Osteocyte (in vitro differentiated cells): ENCODE measurements around the gene CLEC2L. TPM values are rescaled to one million over a fixed set of nuclear protein-coding genes. Genes with fewer than 3 reads are reported as not detected.

Experiments used
- DNase-seq: peaks from one replicate; pipeline ENCODE4 v3.0.0; 2021; ENCODE audit warnings: mixed read lengths; ENCODE audit not compliant: unreplicated experiment; ENCODE audit errors: extremely low spot score
- H3K27ac Mint-ChIP-seq: one replicate; pipeline ENCODE4 v1.8.0; 2021; ENCODE audit warnings: mild to moderate bottlenecking, mixed read lengths; ENCODE audit not compliant: unreplicated experiment
- H3K27me3 Mint-ChIP-seq: one replicate; pipeline ENCODE4 v1.8.0; 2021; ENCODE audit warnings: mixed read lengths; ENCODE audit not compliant: unreplicated experiment
- H3K36me3 Mint-ChIP-seq: one replicate; pipeline ENCODE4 v1.8.0; 2021; ENCODE audit warnings: mixed read lengths; ENCODE audit not compliant: unreplicated experiment
- H3K4me1 Mint-ChIP-seq: one replicate; pipeline ENCODE4 v1.8.0; 2021; ENCODE audit warnings: mixed read lengths; ENCODE audit not compliant: unreplicated experiment
- H3K4me3 Mint-ChIP-seq: one replicate; pipeline ENCODE4 v1.8.0; 2021; ENCODE audit warnings: mild to moderate bottlenecking, moderate library complexity, mixed read lengths; ENCODE audit not compliant: unreplicated experiment
- H3K9me3 Mint-ChIP-seq: one replicate; pipeline ENCODE4 v1.8.0; 2021; ENCODE audit warnings: mixed read lengths; ENCODE audit not compliant: unreplicated experiment
- total RNA-seq: library from RNA; stranded (reverse); gene quantifications from 2 replicates; pipeline ENCODE4 v1.2.1, GENCODE V29; 2021
- TF ChIP-seq, protein P1 (sequence below): fragments of 200-600 bp; sonication (generic); IDR thresholded peaks from 2 replicates; pipeline ENCODE4 v1.5.0; 2021; ENCODE audit warnings: antibody characterized with exemption, mild to moderate bottlenecking, moderate library complexity

CLEC2L gene
- total RNA-seq, 1 donor from 2014 or later = not detected

DNA sequence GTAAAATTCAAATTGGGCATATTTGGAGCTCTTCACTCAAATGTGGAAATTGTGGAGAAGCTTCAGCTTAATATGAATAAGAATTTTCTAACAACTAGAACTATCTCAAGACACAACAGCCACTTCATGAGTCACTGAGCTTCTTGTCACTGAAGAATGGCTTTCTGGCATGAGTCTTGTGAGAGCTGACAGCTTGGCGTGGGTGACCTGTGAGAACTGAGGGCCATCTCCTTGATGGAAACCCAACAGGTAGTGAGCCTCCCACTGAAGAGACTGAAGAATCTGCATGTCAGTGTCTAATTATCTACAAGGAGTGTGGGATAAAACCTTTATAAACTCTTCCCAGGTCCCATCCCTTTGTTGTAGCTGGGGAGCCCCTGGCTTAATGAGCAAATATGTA, 66.0 kb downstream of the CLEC2L start:
- H3K4me1 Mint-ChIP-seq = no peaks in the 10 kb centered on the region
- no peak overlapping the region for H3K4me3 Mint-ChIP-seq
- peak; percentile 30 for DNase-seq
- TF ChIP-seq, protein P1, sequence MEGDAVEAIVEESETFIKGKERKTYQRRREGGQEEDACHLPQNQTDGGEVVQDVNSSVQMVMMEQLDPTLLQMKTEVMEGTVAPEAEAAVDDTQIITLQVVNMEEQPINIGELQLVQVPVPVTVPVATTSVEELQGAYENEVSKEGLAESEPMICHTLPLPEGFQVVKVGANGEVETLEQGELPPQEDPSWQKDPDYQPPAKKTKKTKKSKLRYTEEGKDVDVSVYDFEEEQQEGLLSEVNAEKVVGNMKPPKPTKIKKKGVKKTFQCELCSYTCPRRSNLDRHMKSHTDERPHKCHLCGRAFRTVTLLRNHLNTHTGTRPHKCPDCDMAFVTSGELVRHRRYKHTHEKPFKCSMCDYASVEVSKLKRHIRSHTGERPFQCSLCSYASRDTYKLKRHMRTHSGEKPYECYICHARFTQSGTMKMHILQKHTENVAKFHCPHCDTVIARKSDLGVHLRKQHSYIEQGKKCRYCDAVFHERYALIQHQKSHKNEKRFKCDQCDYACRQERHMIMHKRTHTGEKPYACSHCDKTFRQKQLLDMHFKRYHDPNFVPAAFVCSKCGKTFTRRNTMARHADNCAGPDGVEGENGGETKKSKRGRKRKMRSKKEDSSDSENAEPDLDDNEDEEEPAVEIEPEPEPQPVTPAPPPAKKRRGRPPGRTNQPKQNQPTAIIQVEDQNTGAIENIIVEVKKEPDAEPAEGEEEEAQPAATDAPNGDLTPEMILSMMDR = no peak
- peaks cover 44% of the 10 kb centered on the region for H3K36me3 Mint-ChIP-seq
- no peak overlapping the region for H3K27ac Mint-ChIP-seq
- no peaks in the 10 kb centered on the region for H3K27me3 Mint-ChIP-seq
- H3K9me3 Mint-ChIP-seq = no peaks in the 10 kb centered on the region

DNA sequence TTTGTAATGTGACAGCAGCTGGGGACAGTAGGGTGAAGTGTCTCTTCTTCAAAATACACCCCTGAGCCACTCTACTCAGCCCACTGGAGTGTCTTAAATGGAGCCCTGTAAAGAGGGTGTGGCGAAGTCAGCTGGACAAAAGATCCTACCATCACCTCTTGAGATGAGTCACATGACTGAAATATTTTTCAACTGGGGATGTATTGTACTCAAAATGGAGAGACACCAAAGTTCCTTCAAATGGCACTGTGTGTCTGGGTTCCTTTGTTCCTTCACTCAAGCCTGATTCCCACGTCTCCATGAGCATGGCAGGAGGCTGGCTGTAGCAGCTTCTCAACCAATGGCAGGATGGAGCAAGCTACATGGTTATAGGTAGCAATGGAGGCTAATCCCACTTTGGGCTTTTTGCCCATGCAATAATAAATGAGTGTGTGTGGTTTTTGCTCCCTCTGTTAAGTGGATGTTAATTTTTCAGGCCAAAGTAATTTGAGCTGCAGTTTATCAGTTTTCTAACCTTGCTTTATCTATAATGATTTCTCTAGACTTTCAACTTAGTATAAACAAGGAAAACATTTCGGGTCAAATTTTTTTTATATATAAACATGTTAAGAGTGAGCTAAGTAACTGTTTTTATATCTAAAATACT, 68.2 kb downstream of the CLEC2L start:
- H3K4me3 Mint-ChIP-seq = no peak overlapping the region
- DNase-seq = peak; percentile 21
- peaks cover 51% of the 10 kb centered on the region for H3K36me3 Mint-ChIP-seq
- H3K4me1 Mint-ChIP-seq = no peaks in the 10 kb centered on the region
- H3K9me3 Mint-ChIP-seq = no peaks in the 10 kb centered on the region
- no peak overlapping the region for H3K27ac Mint-ChIP-seq
- TF ChIP-seq, protein P1 = no peak
- H3K27me3 Mint-ChIP-seq = no peaks in the 10 kb centered on the region

- TF ChIP-seq, protein P1 = no peak
- DNase-seq = peak; percentile 54
- no peaks in the 10 kb centered on the region for H3K9me3 Mint-ChIP-seq
- H3K4me1 Mint-ChIP-seq = no peaks in the 10 kb centered on the region
- no peaks in the 10 kb centered on the region for H3K27me3 Mint-ChIP-seq
- no peak overlapping the region for H3K4me3 Mint-ChIP-seq
- H3K27ac Mint-ChIP-seq = no peak overlapping the region
- H3K36me3 Mint-ChIP-seq = peaks cover 48% of the 10 kb centered on the region
These were observed 69.4 kb downstream of the CLEC2L start for GRCh38 chr7:139592801-139593461.

DNA sequence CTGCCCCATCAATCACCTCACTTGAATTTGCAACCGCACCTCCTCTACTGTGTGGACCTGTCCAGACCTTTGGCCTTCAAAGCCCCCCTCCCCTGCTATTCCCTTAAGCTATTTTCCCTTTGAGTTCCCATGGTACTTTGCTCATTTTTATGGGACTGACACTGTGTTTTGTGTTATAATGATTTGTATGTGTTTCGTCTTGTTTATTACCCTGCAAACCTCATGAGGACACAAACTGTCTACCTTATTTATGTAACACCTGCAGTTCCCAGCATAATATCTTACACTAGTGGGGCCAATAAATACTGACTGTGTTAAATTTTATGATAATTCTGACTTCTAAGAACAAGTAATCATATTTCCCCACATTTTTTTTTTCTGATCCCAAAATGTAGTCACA, 70.6 kb downstream of the CLEC2L start:
- Mint-ChIP-seq H3K4me1 (no peaks in the 10 kb centered on the region), H3K4me3 (no peak overlapping the region), H3K9me3 (no peaks in the 10 kb centered on the region), H3K27me3 (no peaks in the 10 kb centered on the region), H3K36me3 (peaks cover 44% of the 10 kb centered on the region), H3K27ac (no peak overlapping the region)
- TF ChIP-seq, protein P1 = no peak
- DNase-seq = no peak

Other genes starting within 250 kb of the CLEC2L start
- 8.6 and 13.5 TPM in 2 replicates for gene FMC1, start 182.3 kb upstream of the CLEC2L start, total RNA-seq
- gene LUC7L2, start 163.8 kb upstream of the CLEC2L start, total RNA-seq = 112 and 116 TPM in 2 replicates
- not detected in 2 replicates for gene KLRG2, start 40.0 kb upstream of the CLEC2L start, total RNA-seq